OCI-LY3 (cell line): Measurements from ENCODE around the gene ITGB1BP1.

Experiments used
- CTCF ChIP-seq: fragments of 200-600, 300-600 bp; sonication (generic); IDR thresholded peaks from 2 replicates; pipeline ENCODE4 v1.5.1; 2014; ENCODE audit warnings: antibody characterized with exemption, low read length, low read depth
- EZH2phosphoT487 ChIP-seq: fragments of 200-600 bp; shearing (Covaris generic); IDR thresholded peaks from 2 replicates; pipeline ENCODE4 v1.6.1; 2018; ENCODE audit warnings: antibody characterized with exemption, mixed run types, low read depth

DNA sequence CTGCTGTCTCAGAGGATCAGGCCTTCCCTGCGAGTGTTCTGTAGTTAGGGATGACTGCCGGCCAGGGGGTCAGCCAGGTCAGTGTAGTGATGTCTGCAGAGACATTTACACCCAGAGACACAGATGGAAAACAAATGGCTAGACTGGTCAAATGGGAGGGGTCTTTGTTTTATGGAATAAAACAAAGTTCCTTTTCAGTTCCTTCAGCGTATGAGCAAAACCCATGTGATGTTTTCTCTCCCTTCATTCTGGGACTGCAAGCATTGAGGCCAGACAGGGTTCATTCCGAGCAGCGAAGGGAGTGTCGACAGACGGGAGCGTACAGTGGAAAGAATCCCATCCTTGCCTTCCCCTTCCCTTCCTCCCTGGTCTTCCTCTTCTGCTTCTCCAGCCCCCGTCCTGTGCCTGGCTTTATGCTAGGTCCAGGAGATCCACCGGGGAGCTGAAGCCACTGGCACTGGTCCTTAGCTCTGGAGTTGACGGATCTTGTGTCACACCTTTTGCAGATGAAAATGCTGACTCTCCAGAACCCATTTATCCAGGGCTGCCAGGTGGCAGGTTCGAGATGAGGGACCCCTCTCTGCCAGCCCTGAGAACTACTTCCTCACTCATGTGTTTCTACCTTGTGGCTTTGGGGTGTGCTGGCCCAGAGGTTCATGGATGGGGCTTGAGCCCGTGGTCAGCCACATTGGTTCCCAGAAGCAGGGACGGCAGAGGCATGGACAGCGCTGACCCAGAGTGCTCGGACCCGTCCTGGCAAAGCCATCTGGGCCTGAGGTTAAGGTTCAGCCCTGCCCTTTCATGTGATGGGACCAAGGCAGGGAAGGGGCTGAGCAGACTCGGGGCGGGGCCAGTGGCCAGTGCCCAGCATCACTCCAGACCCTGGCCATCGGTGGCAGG lies 24.2 kb downstream of the ITGB1BP1 start:
- TF ChIP-seq CTCF (no peak), EZH2phosphoT487 (no peak)
